Peyer's patch (tissue), 4 donors: ENCODE results near the gene TMA7. TPM values are rescaled to one million over a fixed set of nuclear protein-coding genes. Genes with fewer than 3 reads are reported as not detected.

Source experiments
- DNase-seq, 3 donors: peaks; one replicate each; pipeline ENCODE4 v3.0.0-alpha.2; 2017 to 2019
- H3K27ac ChIP-seq, 4 donors: fragments of 200-600 bp; sonication (generic); one replicate each; pipeline ENCODE4 v1.5.1; 2016 to 2019
- H3K27me3 ChIP-seq, 2 donors: fragments of 200-600 bp; sonication (generic); one replicate each; pipeline ENCODE4 v1.5.1; 2019
- H3K36me3 ChIP-seq, 3 donors: fragments of 200-600 bp; sonication (generic); one replicate each; pipeline ENCODE4 v1.5.1; 2016 to 2019
- H3K4me1 ChIP-seq, 4 donors: fragments of 200-600 bp; sonication (generic); one replicate each; pipeline ENCODE4 v1.5.1; 2016 to 2019
- H3K4me3 ChIP-seq, 4 donors: fragments of 200-600 bp; sonication (generic); 1 replicate in 3 of 4; 2 replicates in 1 of 4; pipeline ENCODE4 v1.5.1; 2016 to 2019; ENCODE audit warnings: mild to moderate bottlenecking in 1 of 4
- H3K9me3 ChIP-seq, 4 donors: fragments of 200-600 bp; sonication (generic); one replicate each; pipeline ENCODE4 v1.5.1; 2016 to 2019; ENCODE audit warnings: mild to moderate bottlenecking in 1 of 4
- POLR2A ChIP-seq, 2 donors: fragments of 450-650 bp; IDR thresholded peaks; one replicate each; pipeline ENCODE4 v1.5.1; 2017; ENCODE audit warnings: antibody characterized with exemption in 2 of 2, mild to moderate bottlenecking in 2 of 2, moderate library complexity in 2 of 2
- total RNA-seq, 4 donors: library from RNA; depleted of rRNA; stranded (reverse); fragments of >200 nt; gene quantifications; one replicate each; pipeline ENCODE4 v1.1.0, GENCODE V29; 2016
- TF ChIP-seq, protein P1 (sequence below), 6 experiments: fragments of 450-650 bp in 4 of 6; fragments of 200-600 bp in 2 of 6; sonication (generic) in 1 of 6; IDR thresholded peaks; one replicate each; pipeline ENCODE4 v1.5.1; 2017 to 2019; ENCODE audit warnings: antibody characterized with exemption in 6 of 6, mild to moderate bottlenecking in 3 of 6, moderate library complexity in 1 of 6

The TMA7 gene
- total RNA-seq, 4 donors from 2014 or later, result 142 to 246 (median 153) TPM

GRCh38 chr3:48406443-48407431 is 33.3 kb upstream of the TMA7 start:
- H3K4me1 ChIP-seq, result no peaks in the 10 kb centered on the region
- no peak overlapping the region for H3K27ac ChIP-seq
- H3K36me3 ChIP-seq, result peaks cover 0 to 75% (median 0%) of the 10 kb centered on the region in 3 donors
- H3K27me3 ChIP-seq, result no peaks in the 10 kb centered on the region
- peak in 2 of 3 donors; percentile 9 to 34 for DNase-seq
- TF ChIP-seq POLR2A (IDR thresholded peaks at IDR 0.05), result no peak
- H3K9me3 ChIP-seq, result no peaks in the 10 kb centered on the region
- no peak overlapping the region for H3K4me3 ChIP-seq

- Histone ChIP-seq H3K36me3 (peaks cover 0 to 84% (median 0%) of the 10 kb centered on the region in 3 donors), H3K27ac (no peak overlapping the region), H3K27me3 (no peaks in the 10 kb centered on the region), H3K4me3 (no peak overlapping the region), H3K4me1 (no peaks in the 10 kb centered on the region), H3K9me3 (no peaks in the 10 kb centered on the region)
- peak in 2 of 3 donors; percentile 8 to 35 for DNase-seq
- TF ChIP-seq POLR2A (IDR thresholded peaks at IDR 0.05), result no peak
- TF ChIP-seq, protein P1, sequence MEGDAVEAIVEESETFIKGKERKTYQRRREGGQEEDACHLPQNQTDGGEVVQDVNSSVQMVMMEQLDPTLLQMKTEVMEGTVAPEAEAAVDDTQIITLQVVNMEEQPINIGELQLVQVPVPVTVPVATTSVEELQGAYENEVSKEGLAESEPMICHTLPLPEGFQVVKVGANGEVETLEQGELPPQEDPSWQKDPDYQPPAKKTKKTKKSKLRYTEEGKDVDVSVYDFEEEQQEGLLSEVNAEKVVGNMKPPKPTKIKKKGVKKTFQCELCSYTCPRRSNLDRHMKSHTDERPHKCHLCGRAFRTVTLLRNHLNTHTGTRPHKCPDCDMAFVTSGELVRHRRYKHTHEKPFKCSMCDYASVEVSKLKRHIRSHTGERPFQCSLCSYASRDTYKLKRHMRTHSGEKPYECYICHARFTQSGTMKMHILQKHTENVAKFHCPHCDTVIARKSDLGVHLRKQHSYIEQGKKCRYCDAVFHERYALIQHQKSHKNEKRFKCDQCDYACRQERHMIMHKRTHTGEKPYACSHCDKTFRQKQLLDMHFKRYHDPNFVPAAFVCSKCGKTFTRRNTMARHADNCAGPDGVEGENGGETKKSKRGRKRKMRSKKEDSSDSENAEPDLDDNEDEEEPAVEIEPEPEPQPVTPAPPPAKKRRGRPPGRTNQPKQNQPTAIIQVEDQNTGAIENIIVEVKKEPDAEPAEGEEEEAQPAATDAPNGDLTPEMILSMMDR (IDR thresholded peaks at IDR 0.05), result no peak
Observed at GRCh38 chr3:48407542-48408099, 32.4 kb upstream of the TMA7 start.

GRCh38 chr3:48408823-48409281 is 31.2 kb upstream of the TMA7 start:
- Histone ChIP-seq H3K4me3 (no peak overlapping the region), H3K4me1 (no peaks in the 10 kb centered on the region), H3K36me3 (peaks cover 0 to 91% (median 0%) of the 10 kb centered on the region in 3 donors), H3K27me3 (no peaks in the 10 kb centered on the region), H3K9me3 (no peaks in the 10 kb centered on the region), H3K27ac (no peak overlapping the region)
- TF ChIP-seq, protein P1 (IDR thresholded peaks at IDR 0.05), result no peak
- no peak for TF ChIP-seq POLR2A (IDR thresholded peaks at IDR 0.05)
- DNase-seq, result peak in 2 of 3 donors; percentile 34 to 40

DNA sequence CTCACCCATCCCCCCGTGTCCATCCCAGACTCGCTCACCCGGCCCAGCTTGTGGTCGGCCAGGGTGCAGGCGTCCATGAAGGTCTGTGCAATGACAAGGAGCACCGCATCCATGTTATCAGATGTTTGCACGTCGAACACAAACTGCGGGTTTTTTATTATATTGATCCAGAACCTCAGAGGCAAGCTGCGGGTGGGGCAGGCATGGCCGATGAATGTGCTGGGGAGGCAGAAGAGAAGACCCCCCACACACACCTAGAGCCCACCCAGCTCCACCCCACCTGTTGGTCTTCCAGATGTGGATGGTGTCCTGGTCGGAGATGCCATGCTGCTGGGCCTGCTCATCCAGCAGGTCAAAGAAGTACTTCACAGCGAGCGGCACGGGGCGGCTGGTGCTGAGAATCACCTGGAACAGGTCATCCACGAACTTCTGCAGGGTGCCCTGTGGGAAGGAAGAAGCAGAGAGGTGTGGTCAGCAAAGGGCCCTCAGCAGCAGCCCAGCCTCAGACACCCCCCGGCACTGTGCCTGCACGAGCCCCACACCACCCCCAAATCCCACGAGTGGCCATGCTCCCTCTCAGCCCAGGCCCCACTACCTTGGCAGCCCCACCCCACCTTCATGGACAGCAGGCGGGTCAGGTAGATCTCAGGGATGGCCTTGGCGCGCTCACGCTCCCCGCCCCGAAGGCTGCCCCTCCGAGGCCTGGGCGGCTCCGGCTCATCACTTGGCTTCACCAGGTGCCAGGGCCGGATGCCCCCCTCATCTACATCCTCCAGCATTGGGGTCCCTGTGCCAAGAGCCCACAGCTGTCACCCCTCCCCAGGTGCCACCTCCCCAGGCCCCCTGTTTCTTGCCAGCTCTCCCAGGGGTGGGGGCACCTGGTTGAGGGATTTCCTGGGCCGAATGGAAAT is 30.5 kb upstream of the TMA7 start:
- Histone ChIP-seq H3K4me3 (no peak overlapping the region), H3K4me1 (no peaks in the 10 kb centered on the region), H3K27ac (no peak overlapping the region), H3K27me3 (no peaks in the 10 kb centered on the region), H3K9me3 (no peaks in the 10 kb centered on the region), H3K36me3 (peaks cover 0 to 91% (median 0%) of the 10 kb centered on the region in 3 donors)
- TF ChIP-seq, protein P1 (IDR thresholded peaks at IDR 0.05), result no peak
- TF ChIP-seq POLR2A (IDR thresholded peaks at IDR 0.05), result no peak
- DNase-seq, result peak in 2 of 3 donors; percentile 41 to 42

GRCh38 chr3:48410205-48411040 is 29.6 kb upstream of the TMA7 start:
- DNase-seq, result peak in 1 of 3 donors; percentile 33
- peaks cover 0 to 92% (median 0%) of the 10 kb centered on the region in 3 donors for H3K36me3 ChIP-seq
- H3K27ac ChIP-seq, result no peak overlapping the region
- H3K9me3 ChIP-seq, result no peaks in the 10 kb centered on the region
- TF ChIP-seq, protein P1 (IDR thresholded peaks at IDR 0.05), result no peak
- no peak for TF ChIP-seq POLR2A (IDR thresholded peaks at IDR 0.05)
- H3K4me3 ChIP-seq, result no peak overlapping the region
- no peaks in the 10 kb centered on the region for H3K27me3 ChIP-seq
- H3K4me1 ChIP-seq, result no peaks in the 10 kb centered on the region
